OCI-M2 (cell line): ENCODE results near the gene DTL.

ENCODE experiments used
- DNase-seq: peaks from one replicate; lab custom pipeline; 2025; ENCODE audit not compliant: unreplicated experiment; lab: John Stamatoyannopoulos, UW

Gene DTL

GRCh38 chr1:212089560-212090163 is 54.1 kb downstream of the DTL start:
- DNase-seq = no peak

- no peak for DNase-seq
These were observed 56.0 kb downstream of the DTL start for GRCh38 chr1:212091438-212092121.

- DNase-seq = no peak
These were observed 61.8 kb downstream of the DTL start for GRCh38 chr1:212097360-212097759.

DNA sequence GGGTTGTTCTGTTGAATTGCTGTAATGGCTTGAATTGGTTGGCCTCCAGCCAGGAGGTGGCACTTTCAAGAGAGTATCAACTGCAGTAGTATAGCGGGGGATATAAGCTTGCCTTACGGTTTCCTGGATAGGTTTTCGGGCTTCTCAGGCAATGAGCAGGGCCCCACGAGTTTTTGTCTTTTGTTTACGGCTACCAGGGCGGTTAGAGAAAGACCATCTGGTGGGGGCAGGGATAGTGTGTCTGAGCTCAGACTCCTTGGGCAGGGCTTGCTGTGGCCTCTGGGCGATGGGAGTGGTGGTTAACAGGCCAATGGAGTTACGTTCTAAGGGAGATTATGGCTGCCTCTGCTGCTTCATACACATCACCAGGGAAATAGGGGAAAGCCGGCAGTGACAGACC is 62.8 kb downstream of the DTL start:
- DNase-seq = no peak

GRCh38 chr1:212098771-212099170 is 63.2 kb downstream of the DTL start:
- no peak for DNase-seq

DNA sequence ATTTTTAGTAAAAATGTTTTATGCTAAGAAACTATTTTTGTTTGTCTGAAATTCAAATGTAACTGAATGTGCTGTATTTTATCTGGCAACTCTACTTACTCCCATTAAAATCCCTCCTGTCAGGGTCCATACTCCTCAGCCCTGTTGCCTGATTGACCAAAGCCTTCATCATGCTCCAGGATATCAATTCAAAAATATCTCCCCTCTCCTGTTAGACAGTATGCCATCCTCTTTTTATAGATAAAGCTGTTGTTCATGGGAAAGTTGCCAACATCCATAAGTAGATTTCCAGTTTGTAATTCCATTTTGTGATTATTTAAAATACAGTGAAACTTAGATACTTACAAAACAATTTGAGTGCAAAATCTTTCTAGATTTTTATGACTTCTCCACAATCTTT is 65.7 kb downstream of the DTL start:
- no peak for DNase-seq

GRCh38 chr1:212101735-212102134 is 66.2 kb downstream of the DTL start:
- DNase-seq = no peak

GRCh38 chr1:212104586-212105325 is 69.2 kb downstream of the DTL start:
- no peak for DNase-seq

DNA sequence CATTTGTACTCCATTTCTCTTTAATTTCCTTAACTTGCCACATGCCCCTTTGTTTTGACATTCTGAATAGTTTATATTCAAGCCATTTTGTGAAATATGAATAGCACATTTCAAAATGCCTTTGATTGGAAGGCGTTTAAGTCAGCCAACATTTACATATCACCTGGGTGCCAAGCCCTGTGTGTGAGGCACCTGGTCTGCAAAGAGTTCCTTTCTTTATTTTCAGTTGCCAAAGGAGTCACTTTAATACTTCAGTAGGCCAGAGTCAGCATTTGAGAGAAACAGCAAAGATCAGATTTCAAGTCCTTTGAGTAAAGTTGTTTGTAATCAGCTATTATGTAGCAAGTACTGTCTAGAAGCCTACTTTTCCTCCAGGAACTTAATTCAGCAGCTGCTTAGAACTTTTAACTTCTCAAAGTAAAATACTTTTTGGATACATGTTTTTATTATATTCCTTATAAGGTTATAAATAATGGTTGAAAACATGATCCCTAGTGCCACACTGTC is 70.8 kb downstream of the DTL start:
- DNase-seq = no peak

- no peak for DNase-seq
These were observed 71.9 kb downstream of the DTL start for GRCh38 chr1:212107481-212107880.

DNA sequence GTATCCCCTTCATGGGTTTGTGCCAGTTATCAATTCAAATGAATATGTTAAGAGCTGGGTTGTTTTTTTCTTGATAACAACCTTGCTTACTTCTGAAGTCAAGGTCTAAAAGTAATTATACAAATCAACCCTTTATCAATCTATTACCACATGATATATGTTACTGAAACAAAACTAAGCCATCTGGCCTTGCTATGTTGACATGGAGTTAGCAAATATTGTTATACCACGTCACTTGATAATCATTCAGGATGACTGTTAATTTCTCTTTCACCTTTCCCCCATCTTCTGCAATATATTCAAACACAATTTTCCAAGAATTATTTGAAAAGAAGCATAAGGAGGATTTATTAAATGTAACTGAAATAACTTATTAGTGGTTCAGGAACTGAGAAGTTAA is 72.6 kb downstream of the DTL start:
- no peak for DNase-seq

DNA sequence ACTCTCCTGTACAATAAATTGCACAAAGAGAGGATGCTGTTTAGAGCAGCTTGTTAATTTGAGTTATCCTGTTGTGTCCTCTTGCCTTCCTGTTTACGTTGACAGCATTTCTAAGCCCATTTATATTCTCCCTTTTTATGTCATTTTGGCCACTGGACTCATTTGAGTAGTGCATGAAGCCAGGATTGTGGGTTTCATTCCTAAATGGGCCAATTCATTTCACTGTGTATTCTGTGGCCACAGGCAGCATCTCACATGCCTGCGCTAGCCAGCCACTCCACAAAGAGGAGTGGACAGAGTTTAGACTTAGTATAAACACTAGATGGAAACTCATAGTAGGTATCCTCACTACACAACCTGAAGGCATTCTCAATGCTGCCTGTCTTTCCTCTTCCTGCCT is 73.4 kb downstream of the DTL start:
- no peak for DNase-seq

DNA sequence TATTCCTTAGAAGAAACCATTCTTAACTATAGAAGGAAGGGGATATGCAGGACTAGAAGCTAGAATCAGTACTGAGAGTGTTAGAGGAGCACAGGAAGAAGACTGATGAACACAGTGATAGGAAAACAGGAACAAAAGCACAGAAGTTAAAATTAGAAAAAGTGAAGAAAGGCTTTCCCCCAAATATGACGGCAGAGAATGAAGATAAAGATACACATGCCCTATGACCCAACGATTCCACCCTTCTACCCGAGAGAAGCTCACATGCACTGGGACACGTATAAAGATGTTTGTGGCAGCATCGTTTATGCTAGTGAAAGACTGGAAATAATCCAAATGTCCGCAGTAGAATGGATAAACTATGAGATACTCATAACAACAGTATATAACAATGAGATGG is 74.2 kb downstream of the DTL start:
- DNase-seq = no peak

GRCh38 chr1:212110617-212111016 is 75.1 kb downstream of the DTL start:
- no peak for DNase-seq

- DNase-seq = no peak
These were observed 76.0 kb downstream of the DTL start for GRCh38 chr1:212111536-212111935.

GRCh38 chr1:212113706-212114105 is 78.2 kb downstream of the DTL start:
- no peak for DNase-seq

DNA sequence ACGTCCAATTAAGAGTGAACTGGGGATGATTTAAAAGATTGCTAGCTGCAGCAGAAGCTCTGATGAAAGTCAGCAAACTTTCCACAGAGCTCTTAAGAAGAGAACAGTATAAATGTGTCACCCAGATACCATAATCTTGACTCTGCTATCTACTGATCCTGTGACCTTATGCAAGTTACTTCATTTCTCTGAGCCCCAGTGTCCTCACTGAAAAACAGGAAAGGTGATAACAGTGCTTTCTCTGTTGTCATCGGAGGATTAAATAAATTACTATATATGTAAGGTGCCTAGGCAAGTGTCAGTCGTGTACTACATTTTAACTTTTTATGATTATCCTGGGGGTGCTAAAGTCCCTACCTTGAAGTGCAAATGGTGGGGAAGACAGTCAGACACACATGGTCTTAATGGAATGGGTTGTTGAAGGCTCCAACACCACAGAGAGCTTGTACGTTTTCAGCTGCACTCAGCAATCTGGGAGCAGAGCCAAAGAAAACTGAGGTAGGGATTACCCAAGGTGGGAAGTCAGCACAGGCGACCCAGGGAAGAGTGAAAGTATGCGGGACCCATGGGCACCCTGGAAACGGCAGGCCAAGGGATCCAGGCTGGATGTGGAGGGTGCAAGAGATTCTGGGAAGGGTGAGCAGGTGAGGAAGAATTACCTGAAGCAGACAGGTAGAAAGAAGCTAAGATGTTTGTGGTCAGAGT is 82.8 kb downstream of the DTL start:
- DNase-seq = no peak

DNA sequence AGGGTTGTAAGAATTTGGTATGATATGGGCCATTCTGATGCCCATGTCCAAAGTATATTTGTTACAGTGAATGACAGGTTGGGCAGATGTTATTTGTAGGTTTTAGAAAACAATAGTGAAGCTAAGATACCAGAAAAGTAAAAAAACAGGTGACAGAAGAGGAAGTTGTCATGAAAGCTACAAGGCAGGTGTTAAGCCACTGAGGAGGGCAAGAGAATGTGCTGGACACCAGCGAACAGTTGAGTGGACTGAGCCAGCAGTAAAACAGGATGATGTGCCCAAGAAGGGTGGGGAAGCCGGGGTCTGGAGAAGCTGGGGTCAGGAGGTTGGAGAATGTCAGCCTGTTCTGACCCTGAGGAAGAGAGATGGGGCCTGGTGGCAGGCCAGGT is 83.3 kb downstream of the DTL start:
- DNase-seq = no peak

DNA sequence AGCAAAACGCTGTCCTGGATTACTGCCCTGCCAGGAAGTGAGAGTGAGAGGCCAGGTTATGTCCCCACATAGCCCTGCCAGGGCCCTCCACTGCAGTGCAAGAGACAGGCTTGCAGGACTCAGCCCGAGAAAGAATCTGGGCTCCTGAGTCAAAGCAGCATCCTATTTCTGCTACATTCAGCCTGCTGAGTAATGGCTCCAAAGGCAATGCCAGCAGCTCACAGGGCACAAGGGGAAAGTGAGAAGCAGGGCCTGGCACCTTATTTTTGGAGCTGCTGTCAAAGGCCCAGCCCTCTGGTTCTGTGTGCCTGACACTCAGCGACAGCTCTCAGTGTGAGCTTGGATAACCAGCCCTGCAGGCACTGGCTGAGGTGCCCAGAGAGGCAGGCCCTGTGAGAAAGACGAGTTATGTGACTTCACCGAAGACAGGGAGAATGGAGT is 83.9 kb downstream of the DTL start:
- DNase-seq = no peak

GRCh38 chr1:212119863-212120262 is 84.3 kb downstream of the DTL start:
- no peak for DNase-seq

GRCh38 chr1:212121779-212122178 is 86.2 kb downstream of the DTL start:
- no peak for DNase-seq
